K562 (cell line): ENCODE data around the gene SELENOO. TPM values are rescaled to one million over a fixed set of nuclear protein-coding genes. Genes with fewer than 3 reads are reported as not detected.

Experiments
- ATAC-seq: fragments of 200-7000 bp; cut with Tn5 transposase; 3 replicates; pipeline ENCODE4 v1.9.1; 2020; ENCODE audit warnings: moderate library complexity
- BruUV-seq: library from RNA; stranded (reverse); fragments of 400-500 nt; replicated peaks from 2 replicates; lab custom pipeline; 2021; lab: Mats Ljungman, UMichigan
- CTCF ChIA-PET: fragments of 300-600 bp; formaldehyde crosslinking; extraction: SDS; loops from one replicate; lab custom pipeline; 2021; ENCODE audit warnings: low intra/inter-chr PET ratio; lab: Yijun Ruan, JAX
- POLR2A ChIA-PET: fragments of 300-600, 350-650 bp; sonication (Branson Sonifier 250); formaldehyde crosslinking; extraction: SDS; loops from one replicate; lab custom pipeline; 2021; ENCODE audit warnings: antibody characterized with exemption, inconsistent platforms; lab: Yijun Ruan, JAX
- DNase-seq, 4 experiments: peaks; one replicate each; pipeline versions ENCODE4 v3.0.0 to v3.0.0-alpha.2; 2011 to 2018; ENCODE audit warnings: low spot score in 3 of 4, mixed read lengths in 3 of 4; ENCODE audit errors: extremely low read depth in 1 of 4
- FAIRE-seq: peaks from 2 replicates; lab custom pipeline; 2011; peaks lifted over from hg19 to GRCh38; lab: Jason Lieb, UNC
- H2AFZ ChIP-seq: 2 replicates; pipeline ENCODE4 v1.6.0; 2011; ENCODE audit warnings: low read depth, low read length, control low read depth, inconsistent platforms
- H3K27ac ChIP-seq: fragments of 200-600 bp; 3 replicates; pipeline ENCODE4 v1.8.0; 2011; ENCODE audit warnings: low read depth, mild to moderate bottlenecking, control low read depth, inconsistent platforms, low read length, moderate library complexity, mixed read lengths; ENCODE audit errors: extremely low read depth
- H3K27me3 ChIP-seq, 2 experiments: fragments of 300-600 bp in 1 of 2; 2 replicates in 1 of 2; 3 replicates in 1 of 2; pipeline versions ENCODE4 v1.6.0 to v1.8.0; 2011; ENCODE audit warnings: inconsistent platforms in 2 of 2, low read length in 2 of 2, mild to moderate bottlenecking in 1 of 2, mixed read lengths in 1 of 2, moderate library complexity in 1 of 2; ENCODE audit not compliant: control insufficient read depth in 2 of 2, insufficient read depth in 2 of 2
- H3K36me3 ChIP-seq: fragments of 300-600 bp; 3 replicates; pipeline ENCODE4 v1.8.0; 2011; ENCODE audit warnings: mild to moderate bottlenecking, low read length, inconsistent platforms; ENCODE audit not compliant: control insufficient read depth, insufficient read depth
- H3K4me1 ChIP-seq, 2 experiments: fragments of 200-600 bp in 1 of 2; replicated peaks in 1 of 2; 2 replicates in 1 of 2; 3 replicates in 1 of 2; pipeline versions ENCODE4 v1.5.1 to v1.8.0; 2011; ENCODE audit warnings: inconsistent platforms in 2 of 2, low read length in 2 of 2, mild to moderate bottlenecking in 1 of 2, mixed read lengths in 1 of 2, moderate library complexity in 1 of 2; ENCODE audit not compliant: control insufficient read depth in 2 of 2, insufficient read depth in 2 of 2
- H3K4me2 ChIP-seq: 2 replicates; pipeline ENCODE4 v1.6.1; 2011; ENCODE audit warnings: low read length, control low read depth, inconsistent platforms, mixed read lengths; ENCODE audit not compliant: insufficient read depth
- H3K4me3 ChIP-seq: fragments of 200-600 bp; sonication (generic), shearing (Covaris generic); 2 replicates; pipeline ENCODE4 v1.5.1; 2016; ENCODE audit warnings: control low read depth, inconsistent platforms
- H3K79me2 ChIP-seq: fragments of 200-600 bp; 3 replicates; pipeline ENCODE4 v1.8.0; 2011; ENCODE audit warnings: low read length, inconsistent platforms; ENCODE audit not compliant: control insufficient read depth, insufficient read depth
- H3K9ac ChIP-seq, 2 experiments: 2 replicates each; pipeline versions ENCODE4 v1.6.0 to v1.6.1; 2011; ENCODE audit warnings: low read depth in 2 of 2, low read length in 2 of 2, control low read depth in 1 of 2, inconsistent platforms in 1 of 2, mild to moderate bottlenecking in 1 of 2, mixed read lengths in 1 of 2; ENCODE audit not compliant: insufficient read depth in 1 of 2
- H3K9me1 ChIP-seq: one replicate; pipeline ENCODE4 v1.6.0; 2011; ENCODE audit warnings: inconsistent platforms, mild to moderate bottlenecking, low read length, moderate library complexity; ENCODE audit not compliant: control insufficient read depth, insufficient read depth
- H3K9me3 ChIP-seq: replicated peaks from 2 replicates; pipeline ENCODE4 v1.5.1; 2011; ENCODE audit warnings: low read depth, low read length, inconsistent platforms; ENCODE audit not compliant: control insufficient read depth, insufficient read depth
- H4K20me1 ChIP-seq: replicated peaks from 2 replicates; pipeline ENCODE4 v1.6.1; 2011; ENCODE audit warnings: low read length, inconsistent platforms, mixed read lengths; ENCODE audit not compliant: control insufficient read depth, insufficient read depth
- CBFB ChIP-seq: sonication (generic); formaldehyde crosslinking; IDR thresholded peaks from 2 replicates; pipeline ENCODE4 v1.4.0; 2020; ENCODE audit warnings: mild to moderate bottlenecking, missing genetic modification reagents
- CCNT2 ChIP-seq: IDR thresholded peaks from 2 replicates; pipeline ENCODE4 v1.6.1; 2011; ENCODE audit warnings: borderline replicate concordance, low read depth, mild to moderate bottlenecking, moderate library complexity, mixed read lengths, low read length; ENCODE audit not compliant: insufficient read length; ENCODE audit errors: extremely low read depth
- HNRNPUL1 ChIP-seq: fragments of 200-400 bp; formaldehyde crosslinking; IDR thresholded peaks from 2 replicates; pipeline ENCODE4 v1.6.1; 2017; ENCODE audit warnings: low read length
- KDM2B ChIP-seq: fragments of 250-450 bp; sonication (Bioruptor Pico); IDR thresholded peaks from 2 replicates; pipeline ENCODE4 v1.8.0; 2021; ENCODE audit warnings: mild to moderate bottlenecking, moderate library complexity
- OTX1 ChIP-seq: fragments of 450-650 bp; formaldehyde crosslinking; IDR thresholded peaks from 2 replicates; pipeline ENCODE4 v1.4.0; 2022; ENCODE audit warnings: mild to moderate bottlenecking
- PCBP1 ChIP-seq: fragments of 200-400 bp; formaldehyde crosslinking; IDR thresholded peaks from 2 replicates; pipeline ENCODE4 v1.6.1; 2018; ENCODE audit warnings: mild to moderate bottlenecking, low read depth, low read length; ENCODE audit not compliant: poor library complexity, severe bottlenecking
- SIRT6 ChIP-seq: IDR thresholded peaks from one replicate; pipeline ENCODE4 v1.6.1; 2012; ENCODE audit warnings: low read depth, mild to moderate bottlenecking, control low read depth, inconsistent platforms, low read length, moderate library complexity
- SRSF7 ChIP-seq: fragments of 200-400 bp; formaldehyde crosslinking; optimal IDR thresholded peaks from 2 replicates; pipeline ENCODE3; 2017; ENCODE audit warnings: mild to moderate bottlenecking, low read depth, low read length
- TFAM ChIP-seq: fragments of 250-450 bp; sonication (Bioruptor Pico); conservative IDR thresholded peaks from 2 replicates; pipeline ENCODE4 v1.5.0; 2021; ENCODE audit warnings: mild to moderate bottlenecking, moderate library complexity
- ZNF134 ChIP-seq: fragments of 250-450 bp; sonication (Bioruptor Pico); conservative IDR thresholded peaks from 2 replicates; pipeline ENCODE4 v1.4.0; 2020
- ZNF282 ChIP-seq: sonication (generic); formaldehyde crosslinking; IDR thresholded peaks from 2 replicates; pipeline ENCODE4 v1.8.1; 2023; ENCODE audit warnings: missing genetic modification reagents
- ZNF644 ChIP-seq: fragments of 200-800 bp; sonication (Bioruptor generic); IDR thresholded peaks from 2 replicates; pipeline ENCODE4 v1.6.1; 2016; ENCODE audit warnings: low read depth, missing genetic modification characterization, missing compliant biosample characterization
- WGBS: fragments of 100-300 bp; shearing (Covaris generic); methylation state at CpG from one replicate; pipeline ENCODE4 v1.1.6; 2016; ENCODE audit warnings: low coverage, mixed read lengths; ENCODE audit not compliant: insufficient coverage; ENCODE audit errors: missing lambda C conversion rate; 5-methylcytosine and 5-hydroxymethylcytosine counted together
- in situ Hi-C: fragments of 300-500 bp; cut with MboI; formaldehyde crosslinking; loops from 4 replicates; pipeline ENCODE4 v1.15.0; 2018; ENCODE audit warnings: inconsistent platforms, mixed read lengths
- intact Hi-C: fragments of 100-400 bp; cut with micrococcal nuclease; formaldehyde crosslinking; loops from 2 replicates; pipeline ENCODE4 v1.14.2; 2022
- polyA plus RNA-seq, 8 experiments: library from polyadenylated mRNA; depleted of rRNA in 4 of 8; stranded (reverse) in 5 of 8; unstranded in 3 of 8; fragments of >200 nt; fragmentation: Nextera tagmentation in 2 of 8; fragmentation: Illumina TruSeq in 1 of 8; extraction: Ambion mirVana in 2 of 8; extraction: Trizol in 1 of 8; gene quantifications; 2 replicates each; pipeline versions ENCODE4 v1.2.1 to v1.2.3, GENCODE V29; 2011 to 2014; ENCODE audit warnings: inconsistent platforms in 1 of 8, missing spikeins in 1 of 8
- total RNA-seq, 7 experiments: library from RNA; depleted of rRNA in 6 of 7; stranded (reverse); fragments of >200 nt in 6 of 7; fragmentation: Illumina TruSeq in 2 of 7; extraction: Trizol in 2 of 7; gene quantifications; 2 replicates each; pipeline versions ENCODE4 v1.2.1 to v1.2.3, GENCODE V29; 2011 to 2021; ENCODE audit warnings: low replicate concordance in 1 of 7
- TF ChIP-seq, protein P1 (sequence below): fragments of 250-450 bp; sonication (Bioruptor Pico); IDR thresholded peaks from 2 replicates; pipeline ENCODE4 v1.8.0; 2022; ENCODE audit warnings: inconsistent platforms
- TF ChIP-seq, protein P2 (sequence below), 2 experiments: fragments of 450-650 bp; formaldehyde crosslinking in 1 of 2; IDR thresholded peaks; 2 replicates each; pipeline versions ENCODE4 v1.4.0 to v1.6.1; 2014 to 2020; ENCODE audit warnings: mild to moderate bottlenecking in 2 of 2, borderline replicate concordance in 1 of 2, low read depth in 1 of 2

Gene SELENOO
- total and polyA plus RNA-seq, 9 of the 15 experiments (the other 6 are each of a cell fraction or from before 2014, with no cell fraction given), result 0.37 to 24.9 (median 8.3) TPM

DNA sequence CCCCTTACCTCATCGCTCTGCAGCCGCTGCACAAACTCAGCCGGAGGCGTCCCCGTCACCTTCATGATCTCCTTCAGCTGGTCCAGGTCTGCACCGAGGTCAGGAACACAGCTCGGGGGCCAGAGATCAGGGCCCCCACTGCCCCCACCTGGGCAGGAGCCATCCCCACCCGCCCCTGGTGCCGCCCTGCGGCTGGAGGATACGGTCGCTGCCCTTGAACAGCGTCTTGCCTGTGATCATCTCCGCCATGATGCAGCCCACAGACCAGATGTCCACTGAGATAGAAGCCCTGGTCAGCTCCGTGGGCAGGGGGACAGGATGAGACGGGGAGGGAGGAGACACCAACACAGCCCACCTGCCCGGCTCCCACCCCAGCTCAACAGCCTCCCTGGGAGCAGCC, 54.8 kb downstream of the SELENOO start:
- WGBS, result 93% methylated on average over 3 of the region's 17 CpGs
- H3K79me2 ChIP-seq, result peaks cover 25% of the 10 kb centered on the region
- H3K4me3 ChIP-seq, result no peak overlapping the region
- H3K4me1 ChIP-seq, result peaks cover 0 to 93% of the 10 kb centered on the region in 2 experiments; a peak in 3 of 5 replicates
- no peaks in the 10 kb centered on the region for H3K9me1 ChIP-seq
- no peak for FAIRE-seq
- no peak overlapping the region for H2AFZ ChIP-seq
- intact Hi-C loops (no loop called here), in situ Hi-C loops (no loop called here)
- H3K27ac ChIP-seq, result no peak overlapping the region
- no peaks in the 10 kb centered on the region for H3K27me3 ChIP-seq
- H3K9ac ChIP-seq, result no peak overlapping the region; a peak in 1 of 4 replicates
- no peaks in the 10 kb centered on the region for H4K20me1 ChIP-seq
- no peak for ATAC-seq
- H3K9me3 ChIP-seq, result no peaks in the 10 kb centered on the region
- peaks cover 60% of the 10 kb centered on the region; the same call in 1 of the 3 replicates for H3K36me3 ChIP-seq
- ChIA-PET POLR2A (interaction anchor here (0.6 to 1.2 kb wide), 3 partner anchors 10 to 48 kb away, joined by 3 to 4 read pairs (median 3); no protein-coding TSS in a partner anchor), CTCF (no interaction called here)
- BruUV-seq, result no TSS peak
- H3K4me2 ChIP-seq, result no peak overlapping the region
- no peak for DNase-seq
- no peak for TF ChIP-seq ZNF134
- TF ChIP-seq PCBP1, result no peak
- no peak for TF ChIP-seq SRSF7
- TF ChIP-seq TFAM, result no peak
- no peak for TF ChIP-seq KDM2B (CRISPR knock-in tag)
- TF ChIP-seq HNRNPUL1, result no peak
- no peak for TF ChIP-seq CCNT2
- no peak for TF ChIP-seq ZNF282 (CRISPR knock-in tag)
- TF ChIP-seq, protein P1, sequence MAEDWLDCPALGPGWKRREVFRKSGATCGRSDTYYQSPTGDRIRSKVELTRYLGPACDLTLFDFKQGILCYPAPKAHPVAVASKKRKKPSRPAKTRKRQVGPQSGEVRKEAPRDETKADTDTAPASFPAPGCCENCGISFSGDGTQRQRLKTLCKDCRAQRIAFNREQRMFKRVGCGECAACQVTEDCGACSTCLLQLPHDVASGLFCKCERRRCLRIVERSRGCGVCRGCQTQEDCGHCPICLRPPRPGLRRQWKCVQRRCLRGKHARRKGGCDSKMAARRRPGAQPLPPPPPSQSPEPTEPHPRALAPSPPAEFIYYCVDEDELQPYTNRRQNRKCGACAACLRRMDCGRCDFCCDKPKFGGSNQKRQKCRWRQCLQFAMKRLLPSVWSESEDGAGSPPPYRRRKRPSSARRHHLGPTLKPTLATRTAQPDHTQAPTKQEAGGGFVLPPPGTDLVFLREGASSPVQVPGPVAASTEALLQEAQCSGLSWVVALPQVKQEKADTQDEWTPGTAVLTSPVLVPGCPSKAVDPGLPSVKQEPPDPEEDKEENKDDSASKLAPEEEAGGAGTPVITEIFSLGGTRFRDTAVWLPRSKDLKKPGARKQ (CRISPR knock-in tag), result no peak
- TF ChIP-seq ZNF644, result no peak
- no peak for TF ChIP-seq CBFB (CRISPR knock-in tag)
- TF ChIP-seq, protein P2, sequence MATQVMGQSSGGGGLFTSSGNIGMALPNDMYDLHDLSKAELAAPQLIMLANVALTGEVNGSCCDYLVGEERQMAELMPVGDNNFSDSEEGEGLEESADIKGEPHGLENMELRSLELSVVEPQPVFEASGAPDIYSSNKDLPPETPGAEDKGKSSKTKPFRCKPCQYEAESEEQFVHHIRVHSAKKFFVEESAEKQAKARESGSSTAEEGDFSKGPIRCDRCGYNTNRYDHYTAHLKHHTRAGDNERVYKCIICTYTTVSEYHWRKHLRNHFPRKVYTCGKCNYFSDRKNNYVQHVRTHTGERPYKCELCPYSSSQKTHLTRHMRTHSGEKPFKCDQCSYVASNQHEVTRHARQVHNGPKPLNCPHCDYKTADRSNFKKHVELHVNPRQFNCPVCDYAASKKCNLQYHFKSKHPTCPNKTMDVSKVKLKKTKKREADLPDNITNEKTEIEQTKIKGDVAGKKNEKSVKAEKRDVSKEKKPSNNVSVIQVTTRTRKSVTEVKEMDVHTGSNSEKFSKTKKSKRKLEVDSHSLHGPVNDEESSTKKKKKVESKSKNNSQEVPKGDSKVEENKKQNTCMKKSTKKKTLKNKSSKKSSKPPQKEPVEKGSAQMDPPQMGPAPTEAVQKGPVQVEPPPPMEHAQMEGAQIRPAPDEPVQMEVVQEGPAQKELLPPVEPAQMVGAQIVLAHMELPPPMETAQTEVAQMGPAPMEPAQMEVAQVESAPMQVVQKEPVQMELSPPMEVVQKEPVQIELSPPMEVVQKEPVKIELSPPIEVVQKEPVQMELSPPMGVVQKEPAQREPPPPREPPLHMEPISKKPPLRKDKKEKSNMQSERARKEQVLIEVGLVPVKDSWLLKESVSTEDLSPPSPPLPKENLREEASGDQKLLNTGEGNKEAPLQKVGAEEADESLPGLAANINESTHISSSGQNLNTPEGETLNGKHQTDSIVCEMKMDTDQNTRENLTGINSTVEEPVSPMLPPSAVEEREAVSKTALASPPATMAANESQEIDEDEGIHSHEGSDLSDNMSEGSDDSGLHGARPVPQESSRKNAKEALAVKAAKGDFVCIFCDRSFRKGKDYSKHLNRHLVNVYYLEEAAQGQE (IDR thresholded peaks at IDR 0.05; ENCODE audit: borderline replicate concordance), result no peak
- TF ChIP-seq, protein P2 (CRISPR knock-in tag; IDR thresholded peaks at IDR 0.05; ENCODE audit: low read depth), result no peak
- no peak for TF ChIP-seq OTX1 (CRISPR knock-in tag)
- no peak for TF ChIP-seq SIRT6
